Lung (tissue), 12 donors: Measurements from ENCODE around the gene SMARCA2. TPM values are rescaled to one million over a fixed set of nuclear protein-coding genes. Genes with fewer than 3 reads are reported as not detected.
A peak's percentile ranks its signal among the peaks of the same experiment; 100 is the strongest.

ENCODE experiments used
- ATAC-seq: fragments of 200-7000 bp; cut with Tn5 transposase; one replicate; pipeline ENCODE4 v1.9.1; 2020; ENCODE audit warnings: moderate number of reproducible peaks; ENCODE audit not compliant: insufficient read depth, low FRiP score
- DNase-seq, 3 donors: peaks; one replicate each; pipeline ENCODE4 v3.0.0-alpha.2; 2013 to 2017
- H3K27ac ChIP-seq, 2 donors: one replicate each; pipeline ENCODE4 v1.5.1; 2013; ENCODE audit warnings: mild to moderate bottlenecking in 2 of 2, moderate library complexity in 2 of 2, control low read depth in 1 of 2, inconsistent platforms in 1 of 2, low read depth in 1 of 2, low read length in 1 of 2
- H3K27me3 ChIP-seq, 3 donors: one replicate each; pipeline ENCODE4 v1.5.1; 2013; ENCODE audit warnings: low read length in 2 of 3; ENCODE audit not compliant: control insufficient read depth in 3 of 3, insufficient read depth in 3 of 3
- H3K36me3 ChIP-seq, 4 donors: one replicate each; pipeline ENCODE4 v1.5.1; 2013; ENCODE audit warnings: low read length in 4 of 4, mild to moderate bottlenecking in 1 of 4, moderate library complexity in 1 of 4; ENCODE audit not compliant: control insufficient read depth in 4 of 4, insufficient read depth in 4 of 4
- H3K4me1 ChIP-seq, 5 donors: one replicate each; pipeline ENCODE4 v1.5.1; 2013; ENCODE audit warnings: low read length in 5 of 5, mild to moderate bottlenecking in 2 of 5, moderate library complexity in 1 of 5; ENCODE audit not compliant: control insufficient read depth in 5 of 5, insufficient read depth in 5 of 5
- H3K4me3 ChIP-seq: one replicate; pipeline ENCODE4 v1.5.1; 2013; ENCODE audit warnings: mild to moderate bottlenecking, control low read depth, moderate library complexity
- H3K9ac ChIP-seq, 2 donors: one replicate each; pipeline ENCODE4 v1.5.1; 2013; ENCODE audit warnings: low read length in 2 of 2, control low read depth in 1 of 2; ENCODE audit not compliant: insufficient read depth in 1 of 2
- H3K9me3 ChIP-seq, 4 donors: one replicate each; pipeline ENCODE4 v1.5.1; 2013; ENCODE audit warnings: low read length in 3 of 4, mild to moderate bottlenecking in 1 of 4, moderate library complexity in 1 of 4; ENCODE audit not compliant: control insufficient read depth in 4 of 4, insufficient read depth in 3 of 4
- WGBS, 2 donors: extraction: QIAGEN DNeasy Blood & Tissue Kit; methylation state at CpG; one replicate each; pipeline ENCODE4 v1.1.7; 2013; 5-methylcytosine and 5-hydroxymethylcytosine counted together
- polyA plus RNA-seq, 2 donors: library from polyadenylated mRNA; stranded (reverse); fragments of 200-250 nt; gene quantifications; one replicate each; pipeline ENCODE4 v1.2.1, GENCODE V29; 2013
- total RNA-seq, 2 donors: library from RNA; depleted of rRNA in 1 of 2; stranded (reverse); fragments of >200 nt in 1 of 2; gene quantifications; one replicate each; pipeline ENCODE4 v1.2.1, GENCODE V29; 2014 to 2021
- TF ChIP-seq, protein P1 (sequence below): IDR thresholded peaks from 2 replicates; pipeline ENCODE4 v1.5.1; 2012; ENCODE audit warnings: mild to moderate bottlenecking; ENCODE audit errors: control extremely low read depth, extremely low read depth
- donor health status: control.
- donor health status: control.
- donor health status: Bipolar disorder and iron deficiency.
- donor health status: healthy.
- donor health status: DM: yes; HTN: yes; CAD: no.

Gene SMARCA2
- total and polyA plus RNA-seq, 4 donors, result 30.0 to 196 (median 80.2) TPM

- Histone ChIP-seq H3K36me3 (peaks cover 0 to 10% (median 2%) of the 10 kb centered on the region in 4 donors), H3K27ac (no peak overlapping the region), H3K27me3 (no peaks in the 10 kb centered on the region), H3K9ac (no peak overlapping the region), H3K9me3 (peaks cover 0 to 4% (median 0%) of the 10 kb centered on the region in 4 donors), H3K4me1 (no peaks in the 10 kb centered on the region), H3K4me3 (no peak overlapping the region)
- no peak for ATAC-seq
- no peak for DNase-seq
- WGBS, 2 donors, result 81 to 88% methylated on average over 4 of the region's 4 CpGs
- TF ChIP-seq, protein P1, sequence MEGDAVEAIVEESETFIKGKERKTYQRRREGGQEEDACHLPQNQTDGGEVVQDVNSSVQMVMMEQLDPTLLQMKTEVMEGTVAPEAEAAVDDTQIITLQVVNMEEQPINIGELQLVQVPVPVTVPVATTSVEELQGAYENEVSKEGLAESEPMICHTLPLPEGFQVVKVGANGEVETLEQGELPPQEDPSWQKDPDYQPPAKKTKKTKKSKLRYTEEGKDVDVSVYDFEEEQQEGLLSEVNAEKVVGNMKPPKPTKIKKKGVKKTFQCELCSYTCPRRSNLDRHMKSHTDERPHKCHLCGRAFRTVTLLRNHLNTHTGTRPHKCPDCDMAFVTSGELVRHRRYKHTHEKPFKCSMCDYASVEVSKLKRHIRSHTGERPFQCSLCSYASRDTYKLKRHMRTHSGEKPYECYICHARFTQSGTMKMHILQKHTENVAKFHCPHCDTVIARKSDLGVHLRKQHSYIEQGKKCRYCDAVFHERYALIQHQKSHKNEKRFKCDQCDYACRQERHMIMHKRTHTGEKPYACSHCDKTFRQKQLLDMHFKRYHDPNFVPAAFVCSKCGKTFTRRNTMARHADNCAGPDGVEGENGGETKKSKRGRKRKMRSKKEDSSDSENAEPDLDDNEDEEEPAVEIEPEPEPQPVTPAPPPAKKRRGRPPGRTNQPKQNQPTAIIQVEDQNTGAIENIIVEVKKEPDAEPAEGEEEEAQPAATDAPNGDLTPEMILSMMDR, result no peak
Observed at GRCh38 chr9:2198956-2199635, 183.9 kb downstream of the SMARCA2 start.

DNA sequence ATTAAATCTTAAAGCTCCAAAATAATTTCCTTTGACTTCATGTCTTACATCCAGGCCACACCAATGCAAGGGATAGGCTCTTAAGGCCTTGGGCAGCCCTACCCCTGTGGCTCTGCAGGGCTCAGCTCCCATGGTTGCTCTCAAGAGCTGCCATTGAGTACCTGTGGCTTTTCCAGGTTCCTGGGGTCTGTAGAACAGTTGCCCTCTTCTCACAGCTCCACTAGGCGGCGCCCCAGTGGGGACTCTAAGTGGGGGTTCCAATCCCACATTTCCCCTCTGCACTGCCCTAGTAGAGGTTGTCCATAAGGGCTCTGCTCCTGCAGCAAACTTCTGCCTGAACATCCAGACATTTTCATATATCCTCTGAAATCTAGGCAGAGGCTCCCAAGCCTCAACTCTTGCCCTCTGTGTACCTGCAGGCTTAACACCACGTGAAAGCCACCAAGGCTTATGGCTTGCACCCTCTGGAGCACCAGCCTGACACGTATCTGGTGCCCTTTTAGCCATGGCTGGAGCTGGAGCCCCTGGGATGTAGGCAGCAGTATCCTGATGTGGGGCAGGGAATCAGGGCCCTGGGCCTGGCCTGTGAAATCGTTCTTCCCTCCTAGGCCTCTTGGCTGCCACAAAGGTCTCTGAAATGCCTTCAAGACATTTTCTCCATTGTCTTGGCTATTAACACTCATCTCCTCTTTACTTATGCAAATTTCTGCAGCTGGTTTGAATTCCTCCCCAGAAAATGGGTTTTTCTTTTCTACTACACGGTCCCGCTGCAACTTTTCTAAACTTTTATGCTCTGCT is 185.1 kb downstream of the SMARCA2 start:
- no peak for DNase-seq
- no peak overlapping the region for H3K9ac ChIP-seq
- no peaks in the 10 kb centered on the region for H3K27me3 ChIP-seq
- H3K36me3 ChIP-seq, result peaks cover 0 to 7% (median 2%) of the 10 kb centered on the region in 4 donors
- TF ChIP-seq, protein P1, result no peak
- H3K4me1 ChIP-seq, result no peaks in the 10 kb centered on the region
- no peak for ATAC-seq
- no peak overlapping the region for H3K27ac ChIP-seq
- H3K4me3 ChIP-seq, result no peak overlapping the region
- 97% methylated on average over 7 of the region's 7 CpGs for WGBS, 2 donors
- H3K9me3 ChIP-seq, result peaks cover 0 to 4% (median 0%) of the 10 kb centered on the region in 4 donors

- H3K36me3 ChIP-seq, result no peaks in the 10 kb centered on the region
Observed at GRCh38 chr9:2208465-2208864, 193.3 kb downstream of the SMARCA2 start.

More at GRCh38 chr9:2208465-2208864, 193.3 kb downstream of the SMARCA2 start:
- no peak for DNase-seq
- H3K9me3 ChIP-seq, result no peaks in the 10 kb centered on the region
- peak overlapping the region in 1 of 2 donors; percentile 61 for H3K27ac ChIP-seq
- 71 to 85% methylated on average over 4 of the region's 4 CpGs for WGBS, 2 donors
- peaks cover 0 to 11% (median 0%) of the 10 kb centered on the region in 5 donors for H3K4me1 ChIP-seq
- H3K4me3 ChIP-seq, result no peak overlapping the region
- H3K27me3 ChIP-seq, result no peaks in the 10 kb centered on the region
- no peak overlapping the region for H3K9ac ChIP-seq
- TF ChIP-seq, protein P1, result no peak
- no peak for ATAC-seq
